ENCODE results near the gene DHRS4. TPM values are rescaled to one million over a fixed set of nuclear protein-coding genes. Genes with fewer than 3 reads are reported as not detected.
"Not testable (repeated sequence)": the region's sequence is repeated elsewhere in the genome, so short reads cannot be mapped to it uniquely, and the experiment has no call there.

Gene DHRS4
- total and polyA plus RNA-seq, 2 of the 13 experiments (the other 11 are each of a cell fraction or from before 2014, with no cell fraction given) = 23.9 to 45.1 TPM

- TF ChIP-seq, protein P1, sequence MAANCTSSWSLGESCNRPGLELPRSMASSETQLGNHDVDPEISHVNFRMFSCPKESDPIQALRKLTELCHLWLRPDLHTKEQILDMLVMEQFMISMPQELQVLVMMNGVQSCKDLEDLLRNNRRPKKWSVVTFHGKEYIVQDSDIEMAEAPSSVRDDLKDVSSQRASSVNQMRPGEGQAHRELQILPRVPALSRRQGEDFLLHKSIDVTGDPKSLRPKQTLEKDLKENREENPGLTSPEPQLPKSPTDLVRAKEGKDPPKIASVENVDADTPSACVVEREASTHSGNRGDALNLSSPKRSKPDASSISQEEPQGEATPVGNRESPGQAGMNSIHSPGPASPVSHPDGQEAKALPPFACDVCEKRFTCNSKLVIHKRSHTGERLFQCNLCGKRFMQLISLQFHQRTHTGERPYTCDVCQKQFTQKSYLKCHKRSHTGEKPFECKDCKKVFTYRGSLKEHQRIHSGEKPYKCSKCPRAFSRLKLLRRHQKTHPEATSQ (CRISPR knock-in tag; IDR thresholded peaks at IDR 0.05; ENCODE audit: borderline replicate concordance) = 0 out of 2 replicates have a peak, but pooled peaks have one; percentile 48
- TF ChIP-seq ZNF350 (CRISPR knock-in tag; IDR thresholded peaks at IDR 0.05; ENCODE audit: borderline replicate concordance, low read depth) (peak; percentile 68; the same call in 1 of the 2 replicates), KLF16 (CRISPR knock-in tag; IDR thresholded peaks at IDR 0.05) (peak; percentile 44 to 80; a peak in 1 of 4 replicates), KDM4B (CRISPR knock-in tag; IDR thresholded peaks at IDR 0.05) (peak; percentile 85; the same call in 1 of the 2 replicates), IRX3 (CRISPR knock-in tag; IDR thresholded peaks at IDR 0.05; ENCODE audit: borderline replicate concordance, low read depth) (peak; percentile 51; the same call in 1 of the 2 replicates), RXRB (CRISPR knock-in tag; IDR thresholded peaks at IDR 0.05; ENCODE audit: borderline replicate concordance) (peak; percentile 58; the same call in 1 of the 2 replicates), ZBTB7B (CRISPR knock-in tag; IDR thresholded peaks at IDR 0.05) (peak; percentile 76; the same call in 1 of the 2 replicates), ETV6 (CRISPR knock-in tag; conservative IDR thresholded peaks at IDR 0.05) (peak; percentile 85), ZNF678 (CRISPR knock-in tag; IDR thresholded peaks at IDR 0.05) (0 out of 2 replicates have a peak, but pooled peaks have one; percentile 48), ZNF138 (CRISPR knock-in tag; IDR thresholded peaks at IDR 0.05; ENCODE audit: low read depth) (0 out of 2 replicates have a peak, but pooled peaks have one; percentile 41), SAP130 (CRISPR knock-in tag; IDR thresholded peaks at IDR 0.05; ENCODE audit: low read depth) (peak; percentile 56; the same call in 1 of the 2 replicates), AKNA (CRISPR knock-in tag; IDR thresholded peaks at IDR 0.05; ENCODE audit: borderline replicate concordance) (0 out of 2 replicates have a peak, but pooled peaks have one; percentile 59), NCOA5 (CRISPR knock-in tag; IDR thresholded peaks at IDR 0.05) (0 out of 2 replicates have a peak, but pooled peaks have one; percentile 32), ZNF781 (CRISPR knock-in tag; IDR thresholded peaks at IDR 0.05; ENCODE audit: borderline replicate concordance, not compliant biosample characterization) (peak; percentile 67), ZNF124 (CRISPR knock-in tag; IDR thresholded peaks at IDR 0.05) (0 out of 2 replicates have a peak, but pooled peaks have one; percentile 25), SOX13 (CRISPR knock-in tag; conservative IDR thresholded peaks at IDR 0.05 in 1 of 2, IDR thresholded peaks at IDR 0.05 in 1 of 2) (peak in 1 of 2 experiments; percentile 53; a peak in 2 of 4 replicates), ZIK1 (CRISPR knock-in tag; IDR thresholded peaks at IDR 0.05; ENCODE audit: borderline replicate concordance, low read depth) (peak; percentile 85), IKZF5 (CRISPR knock-in tag; IDR thresholded peaks at IDR 0.05) (peak; percentile 77), SOX6 (CRISPR knock-in tag; IDR thresholded peaks at IDR 0.05) (peak; percentile 53; the same call in 1 of the 2 replicates)
- TF ChIP-seq SOX13, SOX6 (IDR thresholded peaks at IDR 0.05): not testable (repeated sequence)
These were observed 16.1 kb downstream of the DHRS4 start (continued) for GRCh38 chr14:23969481-23970282.
